MM.1S (cell line): ENCODE data around the gene RHOJ.

Experiments
- DNase-seq: peaks from one replicate; pipeline ENCODE4 v3.0.0-alpha.2; 2015
- H2AFZ ChIP-seq: fragments of 300-600 bp; sonication (generic); 2 replicates; pipeline ENCODE4 v1.6.0; 2016; ENCODE audit warnings: antibody characterized with exemption, low read length
- H3F3A ChIP-seq: fragments of 300-600 bp; sonication (generic); 2 replicates; pipeline ENCODE4 v1.6.1; 2016; ENCODE audit warnings: mild to moderate bottlenecking, antibody characterized with exemption, low read length, moderate library complexity, mixed read lengths; ENCODE audit not compliant: insufficient read depth
- H3K27ac ChIP-seq: fragments of 300-600 bp; sonication (generic); 2 replicates; pipeline ENCODE4 v1.5.1; 2016; ENCODE audit warnings: mild to moderate bottlenecking, low read length
- H3K27me3 ChIP-seq: fragments of 300-600 bp; sonication (generic); replicated peaks from 2 replicates; pipeline ENCODE4 v1.6.0; 2016; ENCODE audit warnings: low read length; ENCODE audit not compliant: insufficient read depth
- H3K36me3 ChIP-seq: fragments of 300-600 bp; sonication (generic); replicated peaks from 2 replicates; pipeline ENCODE4 v1.6.1; 2016; ENCODE audit warnings: mild to moderate bottlenecking, low read length, mixed read lengths; ENCODE audit not compliant: insufficient read depth
- H3K4me1 ChIP-seq: fragments of 300-600 bp; sonication (generic); 2 replicates; pipeline ENCODE4 v1.6.1; 2016; ENCODE audit warnings: low read length, mixed read lengths
- H3K4me2 ChIP-seq: fragments of 300-600 bp; sonication (generic); 2 replicates; pipeline ENCODE4 v1.6.0; 2016; ENCODE audit warnings: low read depth, low read length
- H3K4me3 ChIP-seq: fragments of 300-600 bp; sonication (generic); 2 replicates; pipeline ENCODE4 v1.5.1; 2016; ENCODE audit warnings: low read length, mixed read lengths
- H3K79me2 ChIP-seq: fragments of 300-600 bp; sonication (generic); 2 replicates; pipeline ENCODE4 v1.6.1; 2016; ENCODE audit warnings: mixed run types, low read length, mixed read lengths
- H3K9ac ChIP-seq: fragments of 300-600 bp; sonication (generic); 2 replicates; pipeline ENCODE4 v1.6.1; 2016; ENCODE audit warnings: low read length, mixed read lengths
- H3K9me2 ChIP-seq: fragments of 300-600 bp; sonication (generic); replicated peaks from 2 replicates; pipeline ENCODE4 v1.6.1; 2016; ENCODE audit warnings: mild to moderate bottlenecking, low read length, mixed read lengths; ENCODE audit not compliant: insufficient read depth
- H3K9me3 ChIP-seq: fragments of 300-600 bp; sonication (generic); replicated peaks from 2 replicates; pipeline ENCODE4 v1.6.1; 2016; ENCODE audit warnings: mild to moderate bottlenecking, low read length, mixed read lengths; ENCODE audit not compliant: insufficient read depth
- H4K20me1 ChIP-seq: fragments of 300-600 bp; sonication (generic); 2 replicates; pipeline ENCODE4 v1.6.1; 2016; ENCODE audit warnings: mild to moderate bottlenecking, low read length, moderate library complexity, mixed read lengths; ENCODE audit not compliant: insufficient read depth
- CTCF ChIP-seq: fragments of 300-600 bp; sonication (generic); IDR thresholded peaks from 2 replicates; pipeline ENCODE4 v1.5.1; 2016; ENCODE audit warnings: antibody characterized with exemption, low read length, mixed read lengths
- EZH2 ChIP-seq: fragments of 300-600 bp; sonication (generic); optimal IDR thresholded peaks from 2 replicates; pipeline ENCODE3; 2017; ENCODE audit warnings: low read depth, mild to moderate bottlenecking, antibody characterized with exemption, low read length, mixed read lengths
- EZH2phosphoT487 ChIP-seq: fragments of 300-600 bp; sonication (generic); IDR thresholded peaks from 2 replicates; pipeline ENCODE4 v1.6.1; 2018; ENCODE audit warnings: antibody characterized with exemption, low read length

RHOJ gene

GRCh38 chr14:63292805-63293204 is 88.6 kb downstream of the RHOJ start:
- Histone ChIP-seq H3K9ac (no peak overlapping the region), H3K9me2 (no peaks in the 10 kb centered on the region), H3K27me3 (no peaks in the 10 kb centered on the region), H4K20me1 (no peaks in the 10 kb centered on the region), H2AFZ (no peak overlapping the region), H3K4me2 (no peak overlapping the region), H3K4me3 (no peak overlapping the region), H3K79me2 (no peaks in the 10 kb centered on the region), H3K4me1 (no peaks in the 10 kb centered on the region), H3F3A (no peaks in the 10 kb centered on the region), H3K36me3 (no peaks in the 10 kb centered on the region), H3K27ac (no peak overlapping the region), H3K9me3 (no peaks in the 10 kb centered on the region)
- DNase-seq, result no peak
- TF ChIP-seq EZH2, result no peak
- TF ChIP-seq CTCF, result no peak
- TF ChIP-seq EZH2phosphoT487, result no peak

DNA sequence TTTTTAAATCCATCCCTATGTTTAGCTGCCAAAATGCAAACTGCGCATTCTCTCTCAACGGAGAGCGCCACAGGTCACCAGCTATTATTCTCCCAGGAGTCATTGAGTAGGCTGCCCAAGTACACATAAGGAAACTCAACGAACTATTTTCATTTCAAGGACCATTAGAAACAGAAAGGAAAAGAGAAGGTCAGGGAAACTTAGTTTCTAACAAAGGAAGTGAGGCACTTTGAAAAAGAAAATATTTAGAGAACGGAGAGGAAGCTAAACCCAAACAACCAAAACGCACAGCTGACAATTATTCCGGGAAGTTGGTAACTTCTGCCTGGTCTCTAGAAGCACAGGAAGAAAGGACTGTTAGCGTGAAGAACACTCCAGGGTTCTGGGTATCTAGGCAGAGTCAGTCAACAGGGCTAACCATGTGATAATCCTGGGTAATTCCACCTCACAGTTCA is 91.0 kb downstream of the RHOJ start:
- no peak for TF ChIP-seq EZH2phosphoT487
- no peak for TF ChIP-seq EZH2
- no peak for TF ChIP-seq CTCF
- Histone ChIP-seq H3K27me3 (no peaks in the 10 kb centered on the region), H4K20me1 (no peaks in the 10 kb centered on the region), H3K4me2 (no peak overlapping the region), H3K4me3 (no peak overlapping the region), H3K36me3 (no peaks in the 10 kb centered on the region), H3K9me2 (no peaks in the 10 kb centered on the region), H2AFZ (no peak overlapping the region), H3K27ac (no peak overlapping the region), H3F3A (no peaks in the 10 kb centered on the region), H3K4me1 (no peaks in the 10 kb centered on the region), H3K9me3 (no peaks in the 10 kb centered on the region), H3K9ac (no peak overlapping the region), H3K79me2 (no peaks in the 10 kb centered on the region)
- no peak for DNase-seq

GRCh38 chr14:63296060-63296563 is 91.9 kb downstream of the RHOJ start:
- Histone ChIP-seq H3K4me3 (no peak overlapping the region), H3K4me1 (no peaks in the 10 kb centered on the region), H3K27me3 (no peaks in the 10 kb centered on the region), H3F3A (no peaks in the 10 kb centered on the region), H2AFZ (no peak overlapping the region), H4K20me1 (no peaks in the 10 kb centered on the region), H3K9ac (no peak overlapping the region), H3K9me3 (no peaks in the 10 kb centered on the region), H3K9me2 (no peaks in the 10 kb centered on the region), H3K36me3 (no peaks in the 10 kb centered on the region), H3K27ac (no peak overlapping the region), H3K4me2 (no peak overlapping the region), H3K79me2 (no peaks in the 10 kb centered on the region)
- no peak for DNase-seq
- no peak for TF ChIP-seq CTCF
- no peak for TF ChIP-seq EZH2
- no peak for TF ChIP-seq EZH2phosphoT487
